GM10847 (cell line): ENCODE measurements around the gene LIF.

ENCODE experiments used
- POLR2A ChIP-seq: IDR thresholded peaks from 2 replicates; pipeline ENCODE4 v1.6.1; 2011; ENCODE audit not compliant: insufficient read length; ENCODE audit errors: extremely low read depth

Gene LIF

GRCh38 chr22:30260276-30260675 is 13.7 kb upstream of the LIF start:
- TF ChIP-seq POLR2A: no peak

DNA sequence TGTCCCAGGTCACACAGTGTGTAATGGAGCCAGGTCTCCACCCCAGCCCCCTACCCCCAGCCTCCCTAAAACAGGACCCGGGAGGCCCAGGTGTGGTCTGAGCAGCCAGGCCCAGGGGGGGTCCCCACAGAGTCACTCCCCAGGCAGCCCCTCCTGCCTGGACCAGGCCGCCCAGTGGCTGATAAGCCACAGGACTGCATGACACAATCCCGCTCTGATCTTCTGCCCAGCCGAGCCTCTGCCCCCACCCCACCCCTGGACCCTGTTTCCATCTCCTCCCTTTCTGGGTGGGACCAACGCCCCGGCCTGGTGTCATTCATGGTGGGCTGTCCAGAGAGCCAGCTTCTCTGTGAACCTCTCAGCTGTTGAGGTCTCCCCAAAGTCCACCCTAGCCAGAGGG is 7.8 kb upstream of the LIF start:
- TF ChIP-seq POLR2A: no peak

DNA sequence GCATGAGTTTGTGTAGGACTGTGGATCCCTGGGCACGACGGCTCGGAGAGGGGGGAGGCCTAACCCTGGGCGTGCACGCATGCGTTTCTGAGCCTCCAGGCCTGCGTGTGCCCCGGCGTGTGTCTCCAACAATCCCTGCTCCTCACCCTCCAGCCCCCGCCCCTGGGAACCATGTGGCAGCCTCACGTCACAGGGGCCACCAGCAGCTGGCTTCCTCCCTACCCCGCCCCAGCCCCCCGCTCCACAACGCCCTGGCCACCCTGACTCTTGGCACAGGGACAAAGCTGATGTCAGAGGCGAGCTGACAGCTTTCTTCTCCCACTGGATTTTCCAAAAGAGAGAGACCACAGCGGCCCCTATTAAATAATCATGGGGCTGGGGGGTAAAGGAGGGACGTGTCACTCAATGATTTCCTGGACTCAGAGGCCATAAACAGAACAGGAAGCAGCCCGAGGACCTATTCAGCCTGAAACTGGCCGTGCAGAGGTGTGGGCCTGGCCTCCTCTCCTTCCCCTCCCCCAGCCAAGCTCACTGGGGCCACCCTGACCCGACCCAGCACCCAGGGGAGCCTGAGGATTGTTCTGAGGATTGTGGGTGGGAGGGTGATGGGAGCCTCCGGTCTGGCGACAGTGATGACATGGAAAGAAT is 6.8 kb upstream of the LIF start:
- no peak for TF ChIP-seq POLR2A

DNA sequence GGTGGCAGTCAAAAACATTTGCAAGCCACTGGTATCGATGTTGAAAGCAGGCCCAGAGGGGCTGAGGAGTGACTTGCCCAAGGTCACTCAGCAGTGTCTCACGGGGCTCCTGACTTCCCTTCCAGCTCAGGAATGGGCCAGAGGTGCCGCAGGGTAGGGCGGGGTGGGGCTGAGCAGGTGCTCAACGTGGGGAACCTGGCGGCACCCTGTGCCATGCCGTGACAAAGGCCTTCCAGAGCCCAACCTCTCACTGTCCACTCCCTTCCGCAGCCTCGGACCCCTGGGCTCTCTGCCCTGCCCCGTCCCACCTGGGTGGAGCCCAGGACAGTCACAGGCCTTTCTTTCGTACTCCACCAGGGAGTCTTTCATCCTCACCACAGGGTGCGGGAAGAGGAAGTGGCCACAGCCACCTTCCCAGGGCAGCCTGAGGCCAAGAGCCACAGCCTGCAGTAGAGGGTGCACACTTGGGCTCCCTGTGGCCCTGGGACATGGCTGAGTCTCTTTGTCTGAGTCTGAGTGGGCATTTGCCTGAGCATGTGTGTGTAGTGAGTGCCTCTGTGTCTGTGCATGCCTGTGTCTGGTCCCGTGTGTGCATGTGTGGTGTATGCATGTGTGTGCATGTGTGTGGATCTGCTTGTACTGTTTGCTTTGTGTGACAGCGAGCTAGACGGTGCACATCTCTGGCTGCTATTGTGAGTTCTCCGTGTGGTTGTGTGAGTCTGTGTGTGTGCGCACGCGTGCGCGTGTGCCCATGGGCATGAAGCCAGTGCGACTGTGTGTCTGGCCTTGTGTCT is 6.0 kb upstream of the LIF start:
- no peak for TF ChIP-seq POLR2A

DNA sequence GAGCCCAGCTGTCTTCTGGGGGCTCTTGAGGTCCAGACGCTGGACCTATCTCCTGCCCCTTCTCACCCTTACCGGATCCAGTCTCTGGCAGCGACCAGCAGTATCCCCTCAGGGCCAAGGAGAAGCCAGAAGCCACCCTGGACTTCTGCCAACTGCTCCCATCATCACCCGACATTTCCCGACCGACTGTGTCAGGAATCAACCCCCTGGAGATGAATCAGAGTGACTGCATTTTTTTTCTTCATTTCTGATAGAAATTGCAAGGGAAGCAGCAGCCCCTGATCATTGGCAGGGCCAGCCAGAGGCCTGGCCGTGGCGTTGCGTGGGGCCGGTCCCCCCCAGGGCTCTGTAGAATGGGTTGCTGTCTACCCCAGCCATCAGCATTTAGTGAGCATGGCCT is 5.2 kb upstream of the LIF start:
- TF ChIP-seq POLR2A: no peak

DNA sequence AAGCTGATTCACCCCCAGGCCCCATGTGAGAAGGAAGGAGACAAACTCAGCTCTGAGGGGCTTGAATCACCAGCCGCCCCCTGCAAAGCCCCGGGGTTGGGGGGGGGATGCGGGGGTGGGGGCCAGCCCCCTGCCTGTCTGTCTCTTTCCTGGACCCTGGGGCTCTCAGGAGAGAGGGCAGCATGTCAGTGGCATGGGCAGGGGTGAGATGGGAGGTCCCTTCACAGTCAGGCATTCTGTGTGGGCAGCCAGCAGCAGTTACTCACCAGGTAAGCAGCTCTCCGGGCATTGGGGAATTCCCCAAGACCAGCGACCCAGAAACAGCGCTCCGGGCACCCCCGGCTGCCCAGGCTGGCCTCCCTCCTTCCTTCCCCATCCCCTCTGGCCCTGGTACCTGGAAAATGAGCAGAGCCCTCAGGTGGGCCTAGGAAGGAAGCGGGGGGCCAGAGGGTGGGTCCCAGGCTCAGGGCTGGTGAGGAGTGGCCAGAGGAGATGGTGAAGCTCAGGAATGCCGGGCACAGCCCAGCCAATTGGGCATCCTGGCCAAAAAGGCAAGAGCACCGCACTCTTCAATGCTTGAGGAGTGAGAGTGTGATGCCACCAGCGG is 4.2 kb upstream of the LIF start:
- no peak for TF ChIP-seq POLR2A

DNA sequence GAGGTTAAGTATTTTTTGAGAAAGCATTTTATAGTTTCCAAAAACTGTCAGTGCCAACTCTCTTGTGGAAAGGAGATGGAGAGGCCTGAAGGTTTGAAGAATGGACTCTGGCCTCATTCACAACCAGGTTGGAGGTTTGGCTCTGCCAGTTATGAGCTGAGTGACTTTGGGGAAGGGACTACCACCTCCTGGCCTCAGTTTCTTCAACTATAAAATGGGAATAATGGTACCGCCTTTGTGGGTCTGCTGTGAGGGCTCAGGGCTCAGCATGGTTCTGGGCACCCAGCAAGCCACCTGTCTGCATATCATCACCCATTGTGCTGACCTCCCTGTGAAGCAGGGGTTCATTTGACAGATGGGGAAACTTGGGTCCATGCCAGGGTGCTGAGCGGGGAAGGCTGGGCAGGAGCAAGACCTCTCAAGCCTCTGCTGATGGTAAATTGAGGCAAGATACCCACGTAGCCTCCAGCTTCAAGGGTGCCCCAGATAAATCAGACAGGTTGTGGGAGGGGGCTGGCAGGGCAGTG is 3.5 kb upstream of the LIF start:
- TF ChIP-seq POLR2A: no peak

GRCh38 chr22:30249049-30250038 is 2.8 kb upstream of the LIF start:
- no peak for TF ChIP-seq POLR2A

- TF ChIP-seq POLR2A: no peak
Observed at GRCh38 chr22:30248484-30248883, 1.9 kb upstream of the LIF start.

DNA sequence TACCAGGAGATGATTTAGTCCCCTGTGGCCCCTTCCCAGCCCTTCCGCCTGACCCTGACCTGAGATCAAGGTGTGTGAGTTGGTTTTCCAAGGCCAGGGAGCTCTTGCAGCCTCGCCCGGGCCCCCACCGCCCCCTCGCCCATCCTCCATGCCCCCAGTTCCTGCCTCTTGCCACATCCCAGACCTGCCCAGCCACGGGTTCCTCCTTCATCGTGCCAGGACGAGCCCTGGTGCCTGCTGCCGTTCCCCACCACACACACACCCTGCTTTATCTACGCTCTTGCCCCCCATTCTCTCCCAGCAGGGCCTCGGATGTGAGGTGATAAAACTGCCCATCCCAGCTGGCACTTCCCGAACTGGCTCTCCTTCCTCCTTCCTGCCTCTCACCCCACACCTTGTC is 1.4 kb upstream of the LIF start:
- TF ChIP-seq POLR2A: no peak

- TF ChIP-seq POLR2A: no peak
Observed at GRCh38 chr22:30247561-30247960, 1.0 kb upstream of the LIF start.

GRCh38 chr22:30246814-30247376 is 336 bp upstream of the LIF start:
- no peak for TF ChIP-seq POLR2A

DNA sequence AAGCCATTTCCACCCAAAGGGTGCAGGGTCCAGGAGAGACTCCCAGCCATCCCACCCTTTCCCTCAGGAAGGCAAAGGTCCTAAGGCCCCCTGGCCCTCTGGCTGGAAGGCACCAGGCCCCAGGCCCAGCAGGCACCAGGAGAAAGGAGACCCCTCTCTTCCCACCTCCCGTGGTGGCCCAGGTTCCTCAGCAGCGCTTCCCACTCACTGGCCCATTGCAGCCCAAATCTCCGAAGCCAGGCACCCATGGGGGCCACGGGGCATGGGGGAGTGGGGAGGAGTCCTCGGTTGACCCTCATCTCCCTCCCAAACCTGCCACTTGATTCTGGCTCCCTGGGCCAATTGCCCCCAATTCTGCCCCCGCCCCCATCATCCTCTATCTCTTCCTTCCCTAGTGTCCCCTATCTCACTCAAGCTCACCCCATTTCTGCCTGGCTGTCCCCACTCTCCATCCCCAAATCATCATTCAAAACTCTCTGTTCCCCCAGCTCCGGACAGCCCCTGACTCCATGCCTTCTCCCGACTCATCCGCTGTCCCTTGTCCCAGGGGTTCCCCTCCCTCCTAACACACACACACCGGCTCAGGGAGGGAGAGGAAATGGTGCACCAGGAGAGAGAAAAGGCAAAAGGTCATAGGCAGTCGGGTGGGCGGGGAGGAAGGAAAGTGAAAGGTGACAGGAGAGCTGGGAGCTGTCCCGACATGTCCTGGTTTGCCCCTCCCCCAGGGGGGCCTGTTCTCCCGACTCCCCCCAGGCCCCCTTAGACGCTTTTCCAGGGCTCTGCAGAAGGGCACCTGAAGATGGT is 1.2 kb downstream of the LIF start:
- TF ChIP-seq POLR2A: no peak

DNA sequence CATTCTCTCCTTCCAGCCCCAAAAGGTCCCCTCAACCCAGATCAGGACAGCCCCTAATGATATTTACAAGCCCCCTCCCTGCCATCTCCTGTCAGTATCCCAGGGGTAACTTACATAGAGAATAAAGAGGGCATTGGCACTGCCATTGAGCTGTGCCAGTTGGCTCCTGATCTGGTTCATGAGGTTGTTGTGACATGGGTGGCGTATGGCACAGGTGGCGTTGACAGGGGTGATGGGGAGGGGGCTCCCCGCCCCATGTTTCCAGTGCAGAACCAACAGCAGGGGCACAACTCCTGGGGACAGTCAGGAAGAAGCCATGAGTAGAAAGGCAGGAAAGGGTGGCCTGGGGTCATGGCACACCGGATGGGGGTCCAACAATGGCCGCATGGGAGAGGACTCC is 1.9 kb downstream of the LIF start:
- TF ChIP-seq POLR2A: no peak
